ENCODE results near the gene RPGRIP1L. TPM values are rescaled to one million over a fixed set of nuclear protein-coding genes. Genes with fewer than 3 reads are reported as not detected.

Gene RPGRIP1L
- total and polyA plus RNA-seq, 2 of the 8 experiments (the other 6 are each of a cell fraction or from before 2014, with no cell fraction given), result 4.0 to 13.7 TPM

DNA sequence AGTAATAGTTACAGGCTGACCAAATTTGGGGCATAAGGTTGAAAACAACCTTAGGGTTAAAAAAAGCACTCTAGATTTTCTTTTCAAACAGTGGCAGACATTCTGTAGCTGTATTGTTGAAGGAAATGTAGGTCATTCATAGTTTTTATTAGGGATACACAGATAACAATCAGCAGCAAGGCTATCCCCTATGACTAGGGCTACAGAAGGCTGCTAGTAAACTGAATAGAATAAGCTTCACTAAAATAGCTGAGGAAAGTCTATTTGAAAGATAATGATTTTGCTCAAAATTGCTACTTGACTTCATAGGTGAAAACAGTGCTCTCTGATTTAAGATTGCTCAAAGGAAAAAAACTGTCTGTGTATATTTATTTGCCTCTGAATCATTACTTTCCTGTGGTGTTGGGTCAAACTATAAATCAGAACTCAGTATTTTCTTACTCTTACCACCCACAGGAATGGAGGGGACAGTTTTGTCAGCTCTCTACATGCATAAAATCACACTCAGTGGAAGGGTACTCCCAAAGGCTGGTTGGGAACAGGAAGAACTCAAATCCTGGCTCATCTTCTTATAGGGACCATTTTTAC is 24.8 kb downstream of the RPGRIP1L start:
- ChIA-PET CTCF (ENCODE audit: partially characterized antibody) (interaction anchor here (0.8 to 1.7 kb wide), 3 partner anchors 13 to 245 kb away, joined by 3 to 5 read pairs (median 5); no protein-coding TSS in a partner anchor), POLR2A (ENCODE audit: partially characterized antibody) (interaction anchor here (0.6 kb wide), 1 partner anchor 14 kb away, joined by 4 read pairs; no protein-coding TSS in a partner anchor)
- Histone ChIP-seq H3K9ac (replicated peaks in 1 of 4; ENCODE audit: extremely low read depth in 1 of 4, low read depth in 3 of 4, low read length in 3 of 4) (no peak overlapping the region), H3K23me2 (ENCODE audit: low read depth, low read length) (no peaks in the 10 kb centered on the region; the same call in 1 of the 2 replicates), H3K14ac (ENCODE audit: insufficient read length) (no peak overlapping the region), H3K27ac (ENCODE audit: low read depth, low read length) (no peak overlapping the region), H3K4ac (replicated peaks; ENCODE audit: insufficient read length, low read depth, low read length) (no peak overlapping the region), H3K56ac (replicated peaks; ENCODE audit: insufficient read length, low read depth, low read length) (no peak overlapping the region), H3K79me2 (ENCODE audit: control insufficient read depth in 1 of 2, insufficient read depth in 2 of 2, low read length in 2 of 2) (no peaks in the 10 kb centered on the region), H4K20me1 (replicated peaks in 1 of 2; ENCODE audit: control insufficient read depth in 1 of 2, insufficient read depth in 2 of 2, low read length in 2 of 2) (no peaks in the 10 kb centered on the region), H4K91ac (replicated peaks; ENCODE audit: insufficient read length, low read length) (no peak overlapping the region), H4K8ac (ENCODE audit: extremely low read depth, insufficient read depth, low read length) (no peak overlapping the region), H3K27me3 (replicated peaks in 1 of 4; ENCODE audit: control insufficient read depth in 3 of 4, extremely low read depth in 1 of 4, insufficient read depth in 3 of 4, low read length in 3 of 4) (no peaks in the 10 kb centered on the region), H3K18ac (ENCODE audit: extremely low read depth, low read length) (no peak overlapping the region), H3K79me1 (ENCODE audit: low read depth, low read length) (no peaks in the 10 kb centered on the region), H2BK5ac (ENCODE audit: low read depth, low read length) (no peak overlapping the region), H2BK120ac (replicated peaks; ENCODE audit: low read depth, low read length) (no peak overlapping the region), H3K9me3 (ENCODE audit: insufficient read depth in 2 of 2, low read depth in 1 of 2, low read length in 1 of 2) (no peaks in the 10 kb centered on the region), H3K4me3 (ENCODE audit: extremely low read depth in 1 of 4, insufficient read depth in 2 of 4, low read depth in 3 of 4, low read length in 4 of 4) (no peak overlapping the region), H2BK15ac (ENCODE audit: low read length) (no peak overlapping the region), H3K4me2 (ENCODE audit: insufficient read depth in 1 of 2, low read depth in 2 of 2, low read length in 2 of 2) (no peak overlapping the region), H3K36me3 (ENCODE audit: control insufficient read depth in 2 of 4, insufficient read depth in 4 of 4, low read length in 3 of 4) (no peaks in the 10 kb centered on the region), H2BK12ac (ENCODE audit: low read depth, low read length) (no peak overlapping the region), H2AK5ac (ENCODE audit: low read depth, low read length) (no peak overlapping the region), H2BK20ac (ENCODE audit: low read length) (no peak overlapping the region), H3K4me1 (replicated peaks in 1 of 4; ENCODE audit: control insufficient read depth in 3 of 4, insufficient read depth in 4 of 4, low read length in 3 of 4) (no peaks in the 10 kb centered on the region), H2AFZ (ENCODE audit: low read length) (no peak overlapping the region), H3K23ac (ENCODE audit: insufficient read length) (no peak overlapping the region), H4K5ac (ENCODE audit: insufficient read length, low read depth, low read length) (no peak overlapping the region)
- DNase-seq (ENCODE audit: low read depth in 1 of 2, low spot score in 2 of 2) (no peak), FAIRE-seq (no peak)
- TF ChIP-seq CTBP2 (IDR thresholded peaks at IDR 0.05; ENCODE audit: borderline replicate concordance, insufficient read depth, insufficient read length, low read length) (no peak), TAF1 (IDR thresholded peaks at IDR 0.05; ENCODE audit: low read depth, low read length) (no peak), TEAD4 (IDR thresholded peaks at IDR 0.05; ENCODE audit: low read depth, low read length) (no peak), FOSL1 (IDR thresholded peaks at IDR 0.05; ENCODE audit: insufficient read depth, low read depth, low read length) (no peak), JUND (IDR thresholded peaks at IDR 0.05; ENCODE audit: low read length) (no peak), EGR1 (IDR thresholded peaks at IDR 0.05; ENCODE audit: borderline replicate concordance, low read depth, low read length) (no peak), CBX8 (IDR thresholded peaks at IDR 0.05; ENCODE audit: borderline replicate concordance, low read depth, low read length) (no peak), SP2 (IDR thresholded peaks at IDR 0.05; ENCODE audit: low read length) (no peak), KDM1A (IDR thresholded peaks at IDR 0.05; ENCODE audit: borderline replicate concordance, low read length) (no peak), ASH2L (IDR thresholded peaks at IDR 0.05; ENCODE audit: low read length) (no peak), SRF (IDR thresholded peaks at IDR 0.05; ENCODE audit: low read depth, low read length) (no peak), RFX5 (IDR thresholded peaks at IDR 0.05; ENCODE audit: borderline replicate concordance, low read depth, low read length) (no peak)

All from H1 (cell line).